Raji (cell line): Measurements from ENCODE around the gene CLASRP.

Experiments used
- POLR2A ChIP-seq: IDR thresholded peaks from 2 replicates; pipeline ENCODE4 v1.6.1; 2011; ENCODE audit warnings: low read depth, low read length, control low read depth; ENCODE audit not compliant: insufficient read depth

Gene CLASRP

DNA sequence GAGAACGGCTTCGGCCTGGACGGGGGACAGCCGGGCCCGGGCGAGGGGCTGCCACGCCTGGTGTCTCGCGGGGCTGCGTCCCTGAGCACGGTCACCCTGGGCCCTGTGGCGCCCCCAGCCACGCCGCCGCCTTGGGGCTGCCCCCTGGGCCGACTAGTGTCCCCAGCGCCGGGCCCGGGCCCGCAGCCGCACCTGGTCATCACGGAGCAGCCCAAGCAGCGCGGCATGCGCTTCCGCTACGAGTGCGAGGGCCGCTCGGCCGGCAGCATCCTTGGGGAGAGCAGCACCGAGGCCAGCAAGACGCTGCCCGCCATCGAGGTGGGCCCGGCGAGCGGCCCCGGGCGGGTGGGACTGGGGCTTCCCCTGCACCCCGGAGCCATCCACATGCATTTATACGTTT lies 26.9 kb upstream of the CLASRP start:
- no peak for TF ChIP-seq POLR2A

DNA sequence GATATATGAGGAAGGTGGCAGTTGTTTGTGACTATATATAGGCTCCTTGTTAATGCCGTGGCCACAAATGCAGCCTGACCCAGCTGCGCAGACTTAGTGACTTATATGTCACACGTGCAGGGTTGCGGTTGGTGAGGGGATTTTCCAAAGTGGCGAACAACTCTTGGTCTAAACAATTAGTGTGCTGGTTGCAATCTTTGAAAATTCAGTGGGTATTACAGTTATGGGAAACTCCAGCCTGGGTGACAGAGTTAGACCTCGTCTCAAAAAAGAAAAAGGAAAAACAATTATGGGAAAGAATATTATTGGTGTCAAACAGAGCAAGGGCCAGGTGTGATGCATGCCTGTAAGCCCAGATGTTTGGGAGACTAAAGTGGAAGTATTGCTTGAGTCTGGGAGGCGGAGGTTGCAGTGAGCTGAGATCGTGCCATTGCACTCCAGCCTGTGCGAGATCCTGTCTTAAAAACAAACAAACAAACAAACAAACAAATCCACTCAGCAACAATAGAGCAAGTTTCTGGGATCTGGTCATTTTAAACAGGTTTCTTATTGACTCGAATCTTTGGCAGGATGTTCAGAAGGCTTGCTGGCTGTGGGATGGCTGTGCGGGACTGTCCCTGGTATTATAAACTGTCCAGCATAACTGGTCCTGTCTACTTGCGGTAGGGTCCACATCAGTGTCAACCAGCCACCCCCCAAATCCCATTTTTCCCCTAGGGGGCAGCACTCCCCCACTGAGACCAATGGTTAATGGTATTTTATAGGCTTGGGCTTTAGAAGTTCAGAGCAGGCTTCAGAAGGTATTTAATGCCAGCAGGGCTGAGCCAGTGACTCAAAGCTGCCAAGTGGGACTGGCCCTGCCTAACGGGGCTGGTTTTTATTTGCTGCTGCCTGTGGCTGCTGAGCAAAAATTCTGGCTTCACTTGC lies 22.2 kb upstream of the CLASRP start:
- TF ChIP-seq POLR2A: peak; percentile 14; the same call in 1 of the 2 replicates

DNA sequence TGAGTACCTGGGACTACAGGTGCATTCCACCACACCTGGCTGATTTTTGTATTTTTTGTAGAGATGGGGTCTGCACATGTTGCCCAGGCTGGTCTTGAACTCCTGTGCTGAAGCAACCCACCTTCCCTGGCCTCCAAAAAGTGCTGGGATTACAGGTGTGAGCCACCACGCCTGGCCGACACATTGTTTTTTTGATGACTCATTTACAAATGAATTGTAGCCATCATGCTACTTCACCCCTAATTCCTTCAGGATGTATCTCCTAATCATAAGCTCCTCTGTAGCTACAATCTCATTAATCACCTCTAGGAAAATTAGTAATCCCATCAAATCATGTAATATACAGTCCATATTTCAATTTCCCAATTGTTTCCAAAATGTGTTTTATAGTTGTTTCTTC lies 19.7 kb upstream of the CLASRP start:
- TF ChIP-seq POLR2A: no peak

DNA sequence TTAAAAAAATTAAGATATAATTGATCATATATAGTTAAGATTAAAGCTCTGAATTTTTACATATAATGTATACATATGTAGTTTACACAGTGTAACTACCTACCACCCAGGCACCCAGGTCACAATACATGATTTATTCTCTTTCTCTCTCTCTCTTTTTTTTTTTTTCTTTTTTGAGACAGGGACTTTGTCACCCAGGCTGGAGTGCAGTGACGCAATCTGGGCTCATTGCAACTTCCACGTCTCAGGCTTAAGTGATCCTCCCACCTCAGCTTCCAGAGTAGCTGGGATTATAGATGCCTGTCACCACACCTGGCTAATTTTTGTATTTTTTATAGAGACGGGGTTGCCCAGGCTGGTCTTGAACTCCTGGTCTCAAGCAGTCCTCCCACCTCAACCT lies 18.8 kb upstream of the CLASRP start:
- no peak for TF ChIP-seq POLR2A

DNA sequence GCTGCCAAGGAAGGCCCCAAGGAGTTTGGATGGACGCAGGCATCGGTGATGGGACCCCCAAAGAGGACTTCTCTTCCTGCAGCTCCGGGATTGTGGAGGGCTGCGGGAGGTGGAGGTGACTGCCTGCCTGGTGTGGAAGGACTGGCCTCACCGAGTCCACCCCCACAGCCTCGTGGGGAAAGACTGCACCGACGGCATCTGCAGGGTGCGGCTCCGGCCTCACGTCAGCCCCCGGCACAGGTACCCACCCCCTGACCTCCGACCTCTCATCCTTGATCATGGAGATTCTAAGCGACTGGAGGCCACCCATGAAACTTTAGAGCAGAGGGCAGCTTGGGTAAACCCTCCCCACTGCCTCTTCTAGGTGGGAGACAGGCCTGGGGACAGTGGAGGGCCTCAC lies 16.9 kb upstream of the CLASRP start:
- no peak for TF ChIP-seq POLR2A

DNA sequence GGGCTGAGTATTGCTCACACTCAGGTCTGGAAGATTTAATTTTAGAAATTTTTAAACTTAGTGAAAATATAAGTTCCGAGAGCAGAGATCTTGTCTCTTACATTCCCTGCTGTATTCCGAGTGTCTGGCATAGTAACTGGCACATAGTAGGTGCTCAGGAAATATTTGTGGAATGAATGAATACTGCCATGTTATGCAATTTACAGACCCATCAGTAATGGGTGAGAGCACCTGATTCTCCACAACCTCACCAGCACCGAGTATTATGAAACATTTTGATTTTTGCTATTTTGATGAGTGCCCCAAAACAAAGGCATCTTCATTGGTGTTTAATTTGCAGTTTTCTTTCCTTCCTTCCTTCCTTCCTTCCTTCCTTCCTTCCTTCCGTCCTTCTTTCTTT lies 15.8 kb upstream of the CLASRP start:
- no peak for TF ChIP-seq POLR2A

DNA sequence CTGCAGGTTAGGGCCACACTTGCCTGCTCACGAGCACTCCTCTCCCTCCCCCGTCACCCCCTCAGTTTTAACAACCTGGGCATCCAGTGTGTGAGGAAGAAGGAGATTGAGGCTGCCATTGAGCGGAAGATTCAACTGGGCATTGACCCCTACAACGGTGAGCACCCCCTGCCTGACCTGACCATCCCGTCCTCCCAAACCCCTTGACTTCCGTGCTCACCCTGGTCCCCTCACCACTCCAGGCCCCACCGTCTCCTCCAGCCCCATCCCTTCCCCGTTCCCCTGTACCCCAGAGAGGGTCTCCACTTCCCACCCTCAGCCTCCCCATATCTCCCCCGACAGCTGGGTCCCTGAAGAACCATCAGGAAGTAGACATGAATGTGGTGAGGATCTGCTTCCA lies 13.6 kb upstream of the CLASRP start:
- TF ChIP-seq POLR2A: no peak

DNA sequence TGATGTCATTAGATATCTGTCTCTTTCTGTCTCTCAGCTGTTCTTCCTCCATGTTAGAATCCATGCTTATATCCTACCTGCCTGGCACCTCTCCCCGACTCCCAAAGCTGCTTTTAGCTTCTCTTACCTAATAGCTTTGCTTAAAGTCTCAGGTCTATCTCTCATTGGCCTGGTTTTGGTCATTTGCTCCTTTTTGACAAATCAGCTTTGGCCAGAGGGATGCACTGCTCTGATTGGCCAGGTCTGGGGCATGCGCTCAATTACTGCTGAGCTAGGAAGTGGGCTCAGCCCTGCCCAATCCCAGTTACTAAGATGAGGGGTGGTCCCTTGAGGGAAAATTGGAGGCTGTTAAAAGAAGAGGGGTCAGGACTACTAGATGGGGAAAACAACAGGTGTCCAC lies 11.5 kb upstream of the CLASRP start:
- TF ChIP-seq POLR2A: no peak

DNA sequence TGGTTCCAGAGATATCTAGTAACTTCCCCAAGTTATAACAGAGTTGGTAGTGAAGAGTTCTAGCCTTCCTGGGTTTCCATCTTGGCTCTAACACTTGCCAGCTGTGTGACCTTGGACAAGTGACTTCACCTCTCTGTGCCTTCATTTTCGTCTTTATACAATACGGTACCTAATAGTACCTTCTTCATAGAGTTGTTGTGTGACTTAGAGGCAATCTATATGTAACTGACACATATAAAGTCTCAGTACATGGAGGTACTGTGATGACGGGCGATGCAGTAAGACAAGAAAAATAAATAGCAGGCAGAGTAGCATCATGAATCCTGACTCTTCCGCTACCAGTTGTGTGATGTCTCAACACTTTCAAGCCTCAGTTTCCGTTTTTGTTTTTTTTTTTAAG lies 8.0 kb upstream of the CLASRP start:
- no peak for TF ChIP-seq POLR2A

DNA sequence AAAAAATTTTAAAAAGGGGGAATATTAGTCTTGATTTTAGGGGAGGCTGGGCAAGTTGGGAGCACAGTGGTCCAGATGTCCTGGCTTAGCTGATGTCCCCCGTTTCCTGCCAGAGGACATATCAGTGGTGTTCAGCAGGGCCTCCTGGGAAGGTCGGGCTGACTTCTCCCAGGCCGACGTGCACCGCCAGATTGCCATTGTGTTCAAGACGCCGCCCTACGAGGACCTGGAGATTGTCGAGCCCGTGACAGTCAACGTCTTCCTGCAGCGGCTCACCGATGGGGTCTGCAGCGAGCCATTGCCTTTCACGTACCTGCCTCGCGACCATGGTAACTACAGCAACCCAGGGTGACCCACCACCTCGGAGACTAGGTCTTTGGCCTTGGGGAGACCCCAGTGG lies 6.4 kb upstream of the CLASRP start:
- TF ChIP-seq POLR2A: no peak

DNA sequence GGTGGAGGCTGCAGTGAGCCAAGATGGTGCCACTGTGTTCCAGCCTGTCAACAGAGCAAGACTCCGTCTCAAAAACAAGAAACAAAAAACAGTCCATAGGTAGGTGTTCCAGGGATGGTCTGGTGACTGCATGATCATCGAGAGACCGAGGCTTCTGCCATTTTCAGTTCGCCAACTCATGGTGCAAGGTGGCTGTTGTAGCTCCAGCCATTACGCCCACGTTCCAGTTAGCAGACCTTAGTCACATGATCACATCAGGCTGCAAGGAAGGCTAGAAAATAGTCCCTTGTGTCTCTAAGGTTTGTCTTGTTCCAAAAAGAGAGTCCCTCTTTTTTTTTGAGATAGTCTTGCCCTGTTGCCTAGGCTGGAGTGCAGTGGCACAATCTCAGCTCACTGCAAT lies 3.1 kb upstream of the CLASRP start:
- TF ChIP-seq POLR2A: no peak

DNA sequence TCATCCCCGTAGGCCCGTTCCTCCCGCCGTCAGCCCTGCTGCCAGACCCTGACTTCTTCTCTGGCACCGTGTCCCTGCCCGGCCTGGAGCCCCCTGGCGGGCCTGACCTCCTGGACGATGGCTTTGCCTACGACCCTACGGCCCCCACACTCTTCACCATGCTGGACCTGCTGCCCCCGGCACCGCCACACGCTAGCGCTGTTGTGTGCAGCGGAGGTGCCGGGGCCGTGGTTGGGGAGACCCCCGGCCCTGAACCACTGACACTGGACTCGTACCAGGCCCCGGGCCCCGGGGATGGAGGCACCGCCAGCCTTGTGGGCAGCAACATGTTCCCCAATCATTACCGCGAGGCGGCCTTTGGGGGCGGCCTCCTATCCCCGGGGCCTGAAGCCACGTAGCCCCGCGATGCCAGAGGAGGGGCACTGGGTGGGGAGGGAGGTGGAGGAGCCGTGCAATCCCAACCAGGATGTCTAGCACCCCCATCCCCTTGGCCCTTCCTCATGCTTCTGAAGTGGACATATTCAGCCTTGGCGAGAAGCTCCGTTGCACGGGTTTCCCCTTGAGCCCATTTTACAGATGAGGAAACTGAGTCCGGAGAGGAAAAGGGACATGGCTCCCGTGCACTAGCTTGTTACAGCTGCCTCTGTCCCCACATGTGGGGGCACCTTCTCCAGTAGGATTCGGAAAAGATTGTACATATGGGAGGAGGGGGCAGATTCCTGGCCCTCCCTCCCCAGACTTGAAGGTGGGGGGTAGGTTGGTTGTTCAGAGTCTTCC lies 1.3 kb upstream of the CLASRP start:
- no peak for TF ChIP-seq POLR2A

DNA sequence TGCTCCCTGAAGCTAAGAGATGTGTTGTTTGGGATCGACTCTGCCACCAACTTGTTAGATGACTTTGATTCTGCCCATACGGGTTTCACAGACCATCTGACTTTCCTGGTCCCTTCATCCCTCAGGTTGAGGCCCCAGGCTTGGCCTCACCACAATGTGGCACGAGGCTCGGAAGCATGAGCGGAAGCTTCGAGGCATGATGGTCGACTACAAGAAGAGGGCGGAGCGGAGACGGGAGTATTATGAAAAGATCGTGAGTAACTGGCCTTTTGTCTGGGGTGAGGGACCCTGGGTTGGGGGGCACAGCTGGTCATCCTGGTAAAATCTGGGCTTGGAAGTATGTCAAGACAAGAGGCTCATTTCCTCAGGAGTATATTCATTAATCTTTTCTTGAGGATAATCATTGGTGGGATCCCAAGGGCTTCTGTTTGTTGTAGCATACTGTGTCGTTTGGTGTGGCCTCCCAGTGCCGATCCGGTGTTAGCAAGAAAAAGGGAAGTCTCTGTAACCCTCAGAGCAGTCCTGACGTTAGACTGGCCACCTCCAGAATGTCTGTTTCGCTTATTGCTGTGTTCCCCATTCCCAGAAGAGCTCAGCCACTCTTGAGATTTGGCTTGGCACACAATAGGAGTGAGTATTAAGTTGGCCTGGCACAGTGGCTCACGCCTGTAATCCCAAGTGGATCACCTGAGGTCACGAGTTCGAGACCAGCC lies 1.4 kb downstream of the CLASRP start:
- no peak for TF ChIP-seq POLR2A

DNA sequence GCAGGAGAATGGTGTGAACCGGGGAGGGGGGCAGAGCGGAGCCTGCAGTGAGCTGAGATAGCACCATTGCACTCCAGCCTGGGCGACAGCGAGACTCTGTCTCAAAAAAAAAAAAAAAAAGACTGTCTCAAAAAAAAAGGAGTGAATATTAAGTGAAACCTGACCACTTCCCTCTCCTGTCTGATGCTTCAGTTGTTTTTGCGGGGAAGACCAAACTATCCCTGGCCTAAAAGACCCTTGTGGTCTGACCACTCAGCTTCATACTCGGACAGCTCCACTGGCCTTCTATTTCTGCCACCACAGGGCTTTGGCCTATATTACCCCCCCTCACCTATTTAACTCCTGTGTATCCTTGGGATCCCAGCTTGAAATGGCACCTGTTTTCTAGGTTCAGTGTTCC lies 2.3 kb downstream of the CLASRP start:
- no peak for TF ChIP-seq POLR2A

DNA sequence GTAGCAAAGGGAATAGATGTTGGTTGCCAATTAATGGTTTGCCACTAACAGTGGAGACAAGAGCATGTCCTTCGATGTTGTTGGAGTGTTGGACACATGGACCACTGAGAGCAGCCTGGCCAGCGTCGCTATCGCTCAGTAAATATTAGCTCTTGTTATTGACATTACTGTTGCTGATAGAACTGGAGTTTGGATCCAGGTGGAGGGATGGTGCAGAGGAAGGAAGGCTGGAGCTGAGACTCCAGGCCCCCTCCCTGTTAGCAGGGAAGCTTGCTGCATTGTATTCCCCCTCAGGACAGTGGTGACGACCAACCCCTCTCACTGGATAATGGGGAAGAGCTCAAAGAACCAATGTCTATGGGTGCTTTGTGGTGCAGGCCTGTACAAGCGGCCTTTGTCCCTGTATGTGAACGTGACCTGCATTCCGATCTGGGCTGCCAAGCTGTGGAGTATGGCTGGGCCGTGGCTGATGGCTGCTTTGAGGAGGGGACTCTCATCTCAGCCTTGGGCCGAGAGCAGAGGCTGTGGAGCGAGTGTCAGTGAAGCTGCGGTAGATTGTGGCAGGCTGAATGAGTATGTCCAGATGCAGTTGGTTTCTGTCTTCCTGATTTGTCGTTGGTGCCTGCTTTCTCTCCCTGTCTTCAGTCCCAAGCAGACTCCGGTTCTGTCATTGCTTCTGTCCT lies 7.0 kb downstream of the CLASRP start:
- TF ChIP-seq POLR2A: no peak
